B cell (primary cell): ENCODE measurements around the gene NT5C1B.

ENCODE experiments used
- EZH2 ChIP-seq: IDR thresholded peaks from 2 replicates; pipeline ENCODE4 v1.6.1; 2012; ENCODE audit warnings: borderline replicate concordance, low read depth, mild to moderate bottlenecking, moderate library complexity, low read length; ENCODE audit not compliant: insufficient read depth, poor library complexity, severe bottlenecking
- TF ChIP-seq, protein P1 (sequence below): fragments of 200-600 bp; IDR thresholded peaks from one replicate; pipeline ENCODE4 v1.8.0; 2022; ENCODE audit warnings: antibody characterized with exemption, mild to moderate bottlenecking

GRCh38 chr2:18560797-18561085 is 28.6 kb downstream of the NT5C1B start:
- TF ChIP-seq, protein P1, sequence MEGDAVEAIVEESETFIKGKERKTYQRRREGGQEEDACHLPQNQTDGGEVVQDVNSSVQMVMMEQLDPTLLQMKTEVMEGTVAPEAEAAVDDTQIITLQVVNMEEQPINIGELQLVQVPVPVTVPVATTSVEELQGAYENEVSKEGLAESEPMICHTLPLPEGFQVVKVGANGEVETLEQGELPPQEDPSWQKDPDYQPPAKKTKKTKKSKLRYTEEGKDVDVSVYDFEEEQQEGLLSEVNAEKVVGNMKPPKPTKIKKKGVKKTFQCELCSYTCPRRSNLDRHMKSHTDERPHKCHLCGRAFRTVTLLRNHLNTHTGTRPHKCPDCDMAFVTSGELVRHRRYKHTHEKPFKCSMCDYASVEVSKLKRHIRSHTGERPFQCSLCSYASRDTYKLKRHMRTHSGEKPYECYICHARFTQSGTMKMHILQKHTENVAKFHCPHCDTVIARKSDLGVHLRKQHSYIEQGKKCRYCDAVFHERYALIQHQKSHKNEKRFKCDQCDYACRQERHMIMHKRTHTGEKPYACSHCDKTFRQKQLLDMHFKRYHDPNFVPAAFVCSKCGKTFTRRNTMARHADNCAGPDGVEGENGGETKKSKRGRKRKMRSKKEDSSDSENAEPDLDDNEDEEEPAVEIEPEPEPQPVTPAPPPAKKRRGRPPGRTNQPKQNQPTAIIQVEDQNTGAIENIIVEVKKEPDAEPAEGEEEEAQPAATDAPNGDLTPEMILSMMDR, result no peak
- TF ChIP-seq EZH2, result no peak
